ENCODE measurements around the gene NOS1.

NOS1 gene

GRCh38 chr12:117342682-117343081, 18.7 kb downstream of the NOS1 start:
- DNase-seq (ENCODE audit: insufficient read length, low spot score): no peak
- TF ChIP-seq POU2F2 (IDR thresholded peaks at IDR 0.05; ENCODE audit: low read depth, low read length) (no peak), SPI1 (IDR thresholded peaks at IDR 0.05; ENCODE audit: low read depth, low read length) (no peak), POLR2AphosphoS5 (IDR thresholded peaks at IDR 0.05; ENCODE audit: low read depth, low read length) (no peak), POLR2A (IDR thresholded peaks at IDR 0.05; ENCODE audit: low read depth, low read length) (no peak), TAF1 (IDR thresholded peaks at IDR 0.05; ENCODE audit: low read depth, low read length) (no peak), PAX5 (IDR thresholded peaks at IDR 0.05; ENCODE audit: insufficient read depth, low read length, severe bottlenecking) (no peak)
- no peak for FAIRE-seq

GRCh38 chr12:117342247-117342646, 19.2 kb downstream of the NOS1 start:
- TF ChIP-seq TAF1 (IDR thresholded peaks at IDR 0.05; ENCODE audit: low read depth, low read length) (no peak), SPI1 (IDR thresholded peaks at IDR 0.05; ENCODE audit: low read depth, low read length) (no peak), PAX5 (IDR thresholded peaks at IDR 0.05; ENCODE audit: insufficient read depth, low read length, severe bottlenecking) (no peak)
- FAIRE-seq (no peak), DNase-seq (ENCODE audit: insufficient read length, low spot score) (no peak)

GRCh38 chr12:117339104-117339503, 22.3 kb downstream of the NOS1 start:
- FAIRE-seq (no peak), DNase-seq (ENCODE audit: insufficient read length, low spot score) (no peak)
- no peak for TF ChIP-seq POLR2A (IDR thresholded peaks at IDR 0.05; ENCODE audit: low read depth, low read length)
- TF ChIP-seq POU2F2 (IDR thresholded peaks at IDR 0.05; ENCODE audit: low read depth, low read length): no peak
- TF ChIP-seq POLR2AphosphoS5 (IDR thresholded peaks at IDR 0.05; ENCODE audit: low read depth, low read length): no peak
- TF ChIP-seq PAX5 (IDR thresholded peaks at IDR 0.05; ENCODE audit: insufficient read depth, low read length, severe bottlenecking): no peak
- TF ChIP-seq SPI1 (IDR thresholded peaks at IDR 0.05; ENCODE audit: low read depth, low read length): no peak
- no peak for TF ChIP-seq TAF1 (IDR thresholded peaks at IDR 0.05; ENCODE audit: low read depth, low read length)

- FAIRE-seq (no peak), DNase-seq (ENCODE audit: insufficient read length, low spot score) (no peak)
- TF ChIP-seq TAF1 (IDR thresholded peaks at IDR 0.05; ENCODE audit: low read depth, low read length): no peak
- TF ChIP-seq PAX5 (IDR thresholded peaks at IDR 0.05; ENCODE audit: insufficient read depth, low read length, severe bottlenecking): no peak
- no peak for TF ChIP-seq POLR2AphosphoS5 (IDR thresholded peaks at IDR 0.05; ENCODE audit: low read depth, low read length)
- no peak for TF ChIP-seq POLR2A (IDR thresholded peaks at IDR 0.05; ENCODE audit: low read depth, low read length)
- TF ChIP-seq POU2F2 (IDR thresholded peaks at IDR 0.05; ENCODE audit: low read depth, low read length): no peak
- TF ChIP-seq SPI1 (IDR thresholded peaks at IDR 0.05; ENCODE audit: low read depth, low read length): no peak
Observed at GRCh38 chr12:117334855-117335587, 26.4 kb downstream of the NOS1 start.

GRCh38 chr12:117334051-117334450, 27.4 kb downstream of the NOS1 start:
- DNase-seq (ENCODE audit: insufficient read length, low spot score) (no peak), FAIRE-seq (no peak)
- TF ChIP-seq TAF1 (IDR thresholded peaks at IDR 0.05; ENCODE audit: low read depth, low read length) (no peak), POU2F2 (IDR thresholded peaks at IDR 0.05; ENCODE audit: low read depth, low read length) (no peak), POLR2AphosphoS5 (IDR thresholded peaks at IDR 0.05; ENCODE audit: low read depth, low read length) (no peak), PAX5 (IDR thresholded peaks at IDR 0.05; ENCODE audit: insufficient read depth, low read length, severe bottlenecking) (no peak), SPI1 (IDR thresholded peaks at IDR 0.05; ENCODE audit: low read depth, low read length) (no peak), POLR2A (IDR thresholded peaks at IDR 0.05; ENCODE audit: low read depth, low read length) (no peak)

GRCh38 chr12:117333331-117333881, 28.0 kb downstream of the NOS1 start:
- FAIRE-seq (no peak), DNase-seq (ENCODE audit: insufficient read length, low spot score) (no peak)
- TF ChIP-seq SPI1 (IDR thresholded peaks at IDR 0.05; ENCODE audit: low read depth, low read length) (peak; percentile 82), POLR2A (IDR thresholded peaks at IDR 0.05; ENCODE audit: low read depth, low read length) (no peak)

- TF ChIP-seq POLR2AphosphoS5 (IDR thresholded peaks at IDR 0.05; ENCODE audit: low read depth, low read length) (no peak), TAF1 (IDR thresholded peaks at IDR 0.05; ENCODE audit: low read depth, low read length) (no peak), POLR2A (IDR thresholded peaks at IDR 0.05; ENCODE audit: low read depth, low read length) (no peak), POU2F2 (IDR thresholded peaks at IDR 0.05; ENCODE audit: low read depth, low read length) (no peak), PAX5 (IDR thresholded peaks at IDR 0.05; ENCODE audit: insufficient read depth, low read length, severe bottlenecking) (no peak), SPI1 (IDR thresholded peaks at IDR 0.05; ENCODE audit: low read depth, low read length) (no peak)
- FAIRE-seq: no peak
- no peak for DNase-seq (ENCODE audit: insufficient read length, low spot score)
Observed at GRCh38 chr12:117331691-117332090, 29.7 kb downstream of the NOS1 start.

- no peak for FAIRE-seq
- TF ChIP-seq POLR2AphosphoS5 (IDR thresholded peaks at IDR 0.05; ENCODE audit: low read depth, low read length) (no peak), PAX5 (IDR thresholded peaks at IDR 0.05; ENCODE audit: insufficient read depth, low read length, severe bottlenecking) (no peak), POLR2A (IDR thresholded peaks at IDR 0.05; ENCODE audit: low read depth, low read length) (no peak), SPI1 (IDR thresholded peaks at IDR 0.05; ENCODE audit: low read depth, low read length) (no peak), TAF1 (IDR thresholded peaks at IDR 0.05; ENCODE audit: low read depth, low read length) (no peak), POU2F2 (IDR thresholded peaks at IDR 0.05; ENCODE audit: low read depth, low read length) (no peak)
- no peak for DNase-seq (ENCODE audit: insufficient read length, low spot score)
Observed at GRCh38 chr12:117330441-117331113, 30.8 kb downstream of the NOS1 start.

GRCh38 chr12:117329756-117330155, 31.7 kb downstream of the NOS1 start:
- DNase-seq (ENCODE audit: insufficient read length, low spot score) (no peak), FAIRE-seq (no peak)
- TF ChIP-seq POU2F2 (IDR thresholded peaks at IDR 0.05; ENCODE audit: low read depth, low read length) (no peak), SPI1 (IDR thresholded peaks at IDR 0.05; ENCODE audit: low read depth, low read length) (no peak), POLR2AphosphoS5 (IDR thresholded peaks at IDR 0.05; ENCODE audit: low read depth, low read length) (no peak), TAF1 (IDR thresholded peaks at IDR 0.05; ENCODE audit: low read depth, low read length) (no peak), POLR2A (IDR thresholded peaks at IDR 0.05; ENCODE audit: low read depth, low read length) (no peak), PAX5 (IDR thresholded peaks at IDR 0.05; ENCODE audit: insufficient read depth, low read length, severe bottlenecking) (no peak)
